Neural progenitor cell (in vitro differentiated cells): ENCODE results near the gene ELMOD1.

Experiments used
- EZH2 ChIP-seq: fragments of 200-600 bp; sonication (generic); IDR thresholded peaks from 2 replicates; pipeline ENCODE4 v1.6.1; 2017; ENCODE audit warnings: antibody characterized with exemption, mild to moderate bottlenecking, moderate library complexity
- TF ChIP-seq, protein P1 (sequence below): fragments of 200-600 bp; sonication (generic); IDR thresholded peaks from 2 replicates; pipeline ENCODE4 v1.5.1; 2017; ENCODE audit warnings: antibody characterized with exemption, mild to moderate bottlenecking

DNA sequence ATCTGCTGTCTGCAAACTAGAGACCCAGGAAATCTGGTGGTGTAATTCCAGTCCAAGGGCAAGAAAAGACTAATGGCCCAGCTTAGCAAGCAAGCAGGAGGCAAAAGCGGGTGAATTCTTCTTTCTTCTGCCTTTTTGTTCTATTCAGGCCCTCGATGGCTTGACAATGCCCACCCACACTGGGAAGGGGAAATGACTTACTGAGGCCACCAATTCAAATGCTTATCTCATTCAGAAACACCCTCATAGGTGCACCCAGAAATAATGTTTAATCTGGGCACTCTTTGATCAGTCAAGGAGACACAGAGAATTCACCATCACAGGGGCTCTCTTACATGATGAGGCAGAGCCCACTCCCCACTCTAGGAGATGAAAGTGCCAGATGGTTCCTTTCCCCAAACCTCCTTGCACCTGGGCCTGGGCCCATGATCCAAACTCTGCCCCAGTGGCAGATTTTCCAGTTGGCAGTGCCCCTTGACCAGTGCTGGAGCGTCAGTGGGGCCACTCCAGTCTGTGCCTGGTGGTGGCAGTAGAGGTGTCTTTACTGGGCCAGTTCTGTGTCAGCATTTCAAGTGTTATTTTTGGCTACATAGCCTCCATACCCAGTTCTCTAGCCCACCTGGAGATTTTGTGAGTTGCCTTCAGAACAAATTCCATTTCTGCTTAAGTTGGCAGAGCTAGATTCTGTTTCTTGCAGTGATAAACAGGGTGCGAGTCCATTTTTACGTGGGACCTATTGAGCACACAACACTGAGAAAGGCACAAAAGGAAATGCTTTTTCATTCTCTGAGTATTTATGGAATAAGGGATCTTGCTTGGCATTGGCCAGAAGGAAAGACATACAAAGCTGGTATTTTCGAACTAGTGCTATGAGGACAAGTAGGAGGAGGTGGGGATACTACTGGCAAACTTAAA, 7.5 kb downstream of the ELMOD1 start:
- no peak for TF ChIP-seq EZH2
- TF ChIP-seq, protein P1, sequence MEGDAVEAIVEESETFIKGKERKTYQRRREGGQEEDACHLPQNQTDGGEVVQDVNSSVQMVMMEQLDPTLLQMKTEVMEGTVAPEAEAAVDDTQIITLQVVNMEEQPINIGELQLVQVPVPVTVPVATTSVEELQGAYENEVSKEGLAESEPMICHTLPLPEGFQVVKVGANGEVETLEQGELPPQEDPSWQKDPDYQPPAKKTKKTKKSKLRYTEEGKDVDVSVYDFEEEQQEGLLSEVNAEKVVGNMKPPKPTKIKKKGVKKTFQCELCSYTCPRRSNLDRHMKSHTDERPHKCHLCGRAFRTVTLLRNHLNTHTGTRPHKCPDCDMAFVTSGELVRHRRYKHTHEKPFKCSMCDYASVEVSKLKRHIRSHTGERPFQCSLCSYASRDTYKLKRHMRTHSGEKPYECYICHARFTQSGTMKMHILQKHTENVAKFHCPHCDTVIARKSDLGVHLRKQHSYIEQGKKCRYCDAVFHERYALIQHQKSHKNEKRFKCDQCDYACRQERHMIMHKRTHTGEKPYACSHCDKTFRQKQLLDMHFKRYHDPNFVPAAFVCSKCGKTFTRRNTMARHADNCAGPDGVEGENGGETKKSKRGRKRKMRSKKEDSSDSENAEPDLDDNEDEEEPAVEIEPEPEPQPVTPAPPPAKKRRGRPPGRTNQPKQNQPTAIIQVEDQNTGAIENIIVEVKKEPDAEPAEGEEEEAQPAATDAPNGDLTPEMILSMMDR, result peak; percentile 67
